Bronchial epithelial cell (primary cell): Measurements from ENCODE around the gene SRRT. TPM values are rescaled to one million over a fixed set of nuclear protein-coding genes. Genes with fewer than 3 reads are reported as not detected.

Experiments
- DNase-seq: peaks from one replicate; pipeline ENCODE4 v3.0.0-alpha.2; 2010; ENCODE audit warnings: low read depth
- FAIRE-seq: peaks from 2 replicates; lab custom pipeline; 2011; peaks lifted over from hg19 to GRCh38; lab: Jason Lieb, UNC
- H3K27me3 ChIP-seq: 2 replicates; pipeline ENCODE4 v1.5.1; 2011; ENCODE audit warnings: low read length; ENCODE audit not compliant: control insufficient read depth, insufficient read depth
- H3K36me3 ChIP-seq: 2 replicates; pipeline ENCODE4 v1.5.1; 2011; ENCODE audit warnings: low read length; ENCODE audit not compliant: control insufficient read depth, insufficient read depth
- H3K4me3 ChIP-seq: 2 replicates; pipeline ENCODE4 v1.5.1; 2011; ENCODE audit warnings: mild to moderate bottlenecking, low read depth, low read length, control low read depth
- total RNA-seq: library from RNA; depleted of rRNA; stranded (reverse); fragments of >200 nt; gene quantifications from 2 replicates; pipeline ENCODE4 v1.2.1, GENCODE V29; 2014
- TF ChIP-seq, protein P1 (sequence below): IDR thresholded peaks from 2 replicates; pipeline ENCODE4 v1.5.1; 2011; ENCODE audit warnings: mild to moderate bottlenecking, moderate library complexity, low read length, control low read depth, inconsistent platforms; ENCODE audit not compliant: insufficient read depth, severe bottlenecking

SRRT gene
- total RNA-seq, 1 donor from 2014 or later = 26.9 TPM

DNA sequence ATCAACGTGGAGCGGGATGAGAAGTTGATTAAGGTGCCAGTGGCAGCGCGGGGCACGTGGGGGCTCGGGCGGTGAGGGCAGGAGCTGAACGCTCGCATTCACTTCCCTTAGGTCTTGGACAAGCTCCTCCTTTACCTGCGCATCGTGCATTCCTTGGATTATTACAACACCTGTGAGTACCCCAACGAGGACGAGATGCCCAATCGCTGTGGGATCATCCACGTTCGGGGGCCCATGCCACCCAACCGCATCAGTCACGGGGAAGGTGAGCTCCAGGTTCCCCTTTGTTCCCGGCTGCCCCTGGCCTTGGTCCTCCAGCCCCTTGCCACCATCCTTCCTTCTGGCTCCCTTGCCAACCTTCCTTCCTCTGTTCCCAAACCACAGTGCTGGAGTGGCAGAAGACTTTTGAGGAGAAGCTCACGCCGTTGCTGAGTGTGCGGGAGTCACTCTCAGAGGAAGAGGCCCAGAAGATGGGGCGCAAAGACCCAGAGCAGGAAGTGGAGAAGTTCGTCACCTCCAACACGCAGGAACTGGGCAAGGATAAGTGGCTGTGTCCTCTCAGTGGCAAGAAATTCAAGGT, 12.1 kb downstream of the SRRT start:
- Histone ChIP-seq H3K27me3 (no peaks in the 10 kb centered on the region), H3K4me3 (no peak overlapping the region), H3K36me3 (peaks cover 36% of the 10 kb centered on the region)
- TF ChIP-seq, protein P1, sequence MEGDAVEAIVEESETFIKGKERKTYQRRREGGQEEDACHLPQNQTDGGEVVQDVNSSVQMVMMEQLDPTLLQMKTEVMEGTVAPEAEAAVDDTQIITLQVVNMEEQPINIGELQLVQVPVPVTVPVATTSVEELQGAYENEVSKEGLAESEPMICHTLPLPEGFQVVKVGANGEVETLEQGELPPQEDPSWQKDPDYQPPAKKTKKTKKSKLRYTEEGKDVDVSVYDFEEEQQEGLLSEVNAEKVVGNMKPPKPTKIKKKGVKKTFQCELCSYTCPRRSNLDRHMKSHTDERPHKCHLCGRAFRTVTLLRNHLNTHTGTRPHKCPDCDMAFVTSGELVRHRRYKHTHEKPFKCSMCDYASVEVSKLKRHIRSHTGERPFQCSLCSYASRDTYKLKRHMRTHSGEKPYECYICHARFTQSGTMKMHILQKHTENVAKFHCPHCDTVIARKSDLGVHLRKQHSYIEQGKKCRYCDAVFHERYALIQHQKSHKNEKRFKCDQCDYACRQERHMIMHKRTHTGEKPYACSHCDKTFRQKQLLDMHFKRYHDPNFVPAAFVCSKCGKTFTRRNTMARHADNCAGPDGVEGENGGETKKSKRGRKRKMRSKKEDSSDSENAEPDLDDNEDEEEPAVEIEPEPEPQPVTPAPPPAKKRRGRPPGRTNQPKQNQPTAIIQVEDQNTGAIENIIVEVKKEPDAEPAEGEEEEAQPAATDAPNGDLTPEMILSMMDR = no peak
- FAIRE-seq (peak; percentile 82), DNase-seq (no peak)

DNA sequence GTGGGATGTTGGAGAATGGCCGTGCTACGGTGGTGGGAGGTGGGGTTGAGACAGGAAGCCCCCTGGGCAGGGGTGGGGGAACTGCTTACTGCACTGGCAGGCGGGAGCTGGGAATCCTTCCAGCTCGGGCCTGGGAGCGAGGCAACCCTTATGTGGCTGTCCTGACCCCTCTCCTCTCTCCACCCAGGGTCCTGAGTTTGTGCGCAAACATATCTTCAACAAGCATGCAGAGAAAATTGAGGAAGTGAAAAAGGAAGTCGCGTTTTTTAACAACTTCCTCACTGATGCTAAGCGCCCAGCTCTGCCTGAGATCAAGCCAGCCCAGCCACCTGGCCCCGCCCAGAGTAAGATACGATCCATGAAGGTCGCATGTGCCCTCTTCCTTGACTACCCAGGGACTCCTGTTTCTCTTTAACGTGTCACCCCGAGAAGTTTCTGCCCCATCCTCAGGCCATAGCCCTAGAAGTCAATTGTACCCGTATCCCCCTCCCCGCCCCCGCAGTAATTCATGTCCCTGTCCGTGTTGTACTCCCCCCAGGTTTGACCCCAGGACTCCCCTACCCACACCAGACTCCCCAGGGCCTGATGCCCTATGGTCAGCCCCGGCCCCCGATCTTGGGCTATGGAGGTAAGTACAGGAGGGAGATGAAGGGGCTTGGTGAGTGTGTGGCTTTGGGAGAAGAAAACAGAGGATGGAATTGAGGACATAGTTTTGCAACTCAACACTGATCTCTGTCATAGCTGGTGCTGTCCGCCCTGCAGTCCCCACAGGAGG, 12.8 kb downstream of the SRRT start:
- Histone ChIP-seq H3K27me3 (no peaks in the 10 kb centered on the region), H3K36me3 (peaks cover 33% of the 10 kb centered on the region), H3K4me3 (no peak overlapping the region)
- FAIRE-seq = no peak
- TF ChIP-seq, protein P1 = no peak
- no peak for DNase-seq

DNA sequence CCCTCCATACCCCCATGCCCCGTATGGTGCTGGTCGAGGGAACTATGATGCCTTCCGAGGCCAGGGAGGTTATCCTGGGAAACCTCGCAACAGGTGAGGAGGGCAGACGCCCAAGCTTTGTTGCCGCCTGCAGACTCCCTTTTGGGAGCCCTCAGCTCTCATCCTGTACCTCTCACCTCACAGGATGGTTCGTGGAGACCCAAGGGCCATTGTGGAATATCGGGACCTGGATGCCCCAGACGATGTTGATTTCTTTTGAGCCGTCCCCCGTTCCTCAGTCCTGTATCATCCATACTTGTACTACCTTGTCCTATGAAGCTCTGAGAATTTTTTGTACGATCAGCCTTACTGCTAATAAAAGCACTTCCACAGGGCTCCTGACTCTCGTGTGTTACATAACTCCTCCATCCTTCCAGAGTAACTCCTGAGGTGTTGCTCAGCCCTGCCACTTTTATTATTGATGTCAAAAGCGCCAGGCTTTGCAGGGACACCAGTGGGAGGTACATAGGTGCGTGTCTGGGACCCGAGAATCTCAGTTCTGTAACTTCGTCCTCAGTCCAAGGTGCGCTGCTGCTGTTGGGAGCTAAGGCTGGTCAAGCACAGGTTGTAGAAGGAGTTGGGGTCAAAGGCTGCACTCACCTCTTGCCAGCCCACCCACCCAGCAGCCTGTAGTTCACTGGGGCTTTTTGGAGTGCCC, 13.5 kb downstream of the SRRT start:
- FAIRE-seq = peak; percentile 77
- H3K4me3 ChIP-seq = peak overlapping the region; percentile 83
- TF ChIP-seq, protein P1 = no peak

DNA sequence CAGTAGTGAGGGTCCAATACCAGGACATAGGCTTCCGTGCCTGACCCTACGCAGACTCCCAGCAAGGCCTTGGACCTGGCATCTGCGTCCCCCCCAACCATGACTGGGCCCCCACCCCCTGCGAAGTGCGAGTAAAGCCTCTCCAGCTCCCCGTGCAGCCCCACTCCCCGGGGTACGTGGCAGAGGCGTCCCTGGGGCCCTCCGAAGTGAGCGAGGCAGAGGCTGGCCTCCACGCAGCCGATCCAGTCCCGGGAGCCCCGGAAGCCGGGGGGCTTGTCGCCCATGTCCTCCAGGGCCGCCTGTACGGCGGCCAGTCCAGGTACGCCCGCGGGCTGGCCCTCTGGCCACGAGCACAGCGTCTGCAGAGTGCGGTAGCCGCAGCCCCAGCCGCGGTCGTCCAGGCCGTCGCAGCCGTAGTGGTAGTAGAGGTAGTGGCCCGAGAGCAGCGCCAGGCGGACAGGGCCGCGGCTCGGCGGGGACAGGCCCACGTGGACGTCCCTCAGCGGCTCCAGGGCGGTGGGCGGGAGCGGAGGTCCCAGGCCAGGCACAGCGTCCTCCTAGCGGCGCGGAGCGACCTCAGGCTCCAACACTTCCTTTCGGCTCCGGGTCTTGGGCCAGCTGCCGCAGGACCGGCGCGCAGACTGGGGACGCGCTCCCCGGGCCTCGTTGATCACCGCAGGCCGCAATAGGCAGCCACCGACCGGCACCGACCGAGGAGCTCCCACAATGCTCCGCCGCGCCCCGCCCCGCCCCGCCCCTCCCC, 14.3 kb downstream of the SRRT start, which contains the start of gene UFSP1:
Gene UFSP1, minus strand, starts transcription at position 728 of the 763 bp plus-strand sequence. Its CDS starts 444 bp downstream, at position 284.
- Histone ChIP-seq H3K27me3 (no peaks in the 10 kb centered on the region), H3K4me3 (peak within 1 kb of the TSS; percentile 83), H3K36me3 (peaks cover 23% of the 10 kb centered on the region)
- TF ChIP-seq, protein P1 = no peak
- FAIRE-seq (no peak), DNase-seq (no peak)

More for the DNA sequence above, 13.5 kb downstream of the SRRT start:
- DNase-seq = no peak
- Histone ChIP-seq H3K36me3 (peaks cover 28% of the 10 kb centered on the region), H3K27me3 (no peaks in the 10 kb centered on the region)
